ENCODE measurements around the gene ACVRL1. TPM values are rescaled to one million over a fixed set of nuclear protein-coding genes. Genes with fewer than 3 reads are reported as not detected.
A peak's percentile ranks its signal among the peaks of the same experiment; 100 is the strongest.

The ACVRL1 gene
- total and polyA plus RNA-seq, 9 of the 15 experiments (the other 6 are each of a cell fraction or from before 2014, with no cell fraction given): 0.07 to 1.4 (median 0.30) TPM

GRCh38 chr12:51970904-51971646 is 63.8 kb downstream of the ACVRL1 start (continued):
- TF ChIP-seq, protein P1, sequence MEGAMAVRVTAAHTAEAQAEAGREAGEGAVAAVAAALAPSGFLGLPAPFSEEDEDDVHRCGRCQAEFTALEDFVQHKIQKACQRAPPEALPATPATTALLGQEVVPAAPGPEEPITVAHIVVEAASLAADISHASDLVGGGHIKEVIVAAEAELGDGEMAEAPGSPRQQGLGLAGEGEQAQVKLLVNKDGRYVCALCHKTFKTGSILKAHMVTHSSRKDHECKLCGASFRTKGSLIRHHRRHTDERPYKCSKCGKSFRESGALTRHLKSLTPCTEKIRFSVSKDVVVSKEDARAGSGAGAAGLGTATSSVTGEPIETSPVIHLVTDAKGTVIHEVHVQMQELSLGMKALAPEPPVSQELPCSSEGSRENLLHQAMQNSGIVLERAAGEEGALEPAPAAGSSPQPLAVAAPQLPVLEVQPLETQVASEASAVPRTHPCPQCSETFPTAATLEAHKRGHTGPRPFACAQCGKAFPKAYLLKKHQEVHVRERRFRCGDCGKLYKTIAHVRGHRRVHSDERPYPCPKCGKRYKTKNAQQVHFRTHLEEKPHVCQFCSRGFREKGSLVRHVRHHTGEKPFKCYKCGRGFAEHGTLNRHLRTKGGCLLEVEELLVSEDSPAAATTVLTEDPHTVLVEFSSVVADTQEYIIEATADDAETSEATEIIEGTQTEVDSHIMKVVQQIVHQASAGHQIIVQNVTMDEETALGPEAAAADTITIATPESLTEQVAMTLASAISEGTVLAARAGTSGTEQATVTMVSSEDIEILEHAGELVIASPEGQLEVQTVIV (CRISPR knock-in tag; IDR thresholded peaks at IDR 0.05; ENCODE audit: borderline replicate concordance): no peak

GRCh38 chr12:51971679-51972421 is 64.5 kb downstream of the ACVRL1 start:
- Histone ChIP-seq H2AFZ (ENCODE audit: low read depth, low read length) (no peak overlapping the region), H3K27ac (ENCODE audit: extremely low read depth, low read depth, low read length) (no peak overlapping the region), H3K4me1 (replicated peaks in 1 of 2; ENCODE audit: control insufficient read depth in 2 of 2, insufficient read depth in 2 of 2, low read length in 2 of 2) (peaks cover 10 to 47% of the 10 kb centered on the region in 2 experiments; a peak in 4 of 5 replicates)
- TF ChIP-seq TAL1 (IDR thresholded peaks at IDR 0.05) (no peak), BHLHE40 (IDR thresholded peaks at IDR 0.05; ENCODE audit: low read length) (peak; percentile 14; the same call in 1 of the 2 replicates), RAD21 (CRISPR knock-in tag; conservative IDR thresholded peaks at IDR 0.05 in 1 of 2, IDR thresholded peaks at IDR 0.05 in 1 of 2) (no peak), ZNF395 (CRISPR knock-in tag; IDR thresholded peaks at IDR 0.05) (0 out of 2 replicates have a peak, but pooled peaks have one; percentile 10), TFE3 (CRISPR knock-in tag; IDR thresholded peaks at IDR 0.05) (peak; percentile 25), TGIF2 (CRISPR knock-in tag; IDR thresholded peaks at IDR 0.05) (no peak)

More at GRCh38 chr12:51971679-51972421, 64.5 kb downstream of the ACVRL1 start:
- 27% methylated on average over 4 of the region's 4 CpGs for WGBS (ENCODE audit: insufficient coverage, low coverage, missing lambda C conversion rate)
- in situ Hi-C loops (cut with MboI) (no loop called here), intact Hi-C loops (cut with micrococcal nuclease) (no loop called here)
- Histone ChIP-seq H3K36me3 (ENCODE audit: control insufficient read depth, insufficient read depth, low read length) (peaks cover 19% of the 10 kb centered on the region; the same call in 2 of the 3 replicates), H3K9me1 (ENCODE audit: control insufficient read depth, insufficient read depth, low read length) (peaks cover 5% of the 10 kb centered on the region), H3K9me3 (replicated peaks; ENCODE audit: control insufficient read depth, insufficient read depth, low read depth, low read length) (no peaks in the 10 kb centered on the region), H3K4me2 (ENCODE audit: insufficient read depth, low read length) (0 out of 2 replicates have a peak overlapping the region, but pooled peaks have one; percentile 55), H3K27me3 (ENCODE audit: control insufficient read depth in 2 of 2, insufficient read depth in 2 of 2, low read length in 2 of 2) (no peaks in the 10 kb centered on the region), H3K79me2 (ENCODE audit: control insufficient read depth, insufficient read depth, low read length) (peaks cover 24% of the 10 kb centered on the region; the same call in 2 of the 3 replicates), H4K20me1 (replicated peaks; ENCODE audit: control insufficient read depth, insufficient read depth, low read length) (peaks cover 36% of the 10 kb centered on the region), H3K4me3 (no peak overlapping the region), H3K9ac (ENCODE audit: insufficient read depth in 1 of 2, low read depth in 2 of 2, low read length in 2 of 2) (no peak overlapping the region)
- FAIRE-seq: no peak
- POLR2A ChIA-PET: interaction anchor here (0.5 to 1.1 kb wide), 3 partner anchors 12 to 93 kb away, joined by 3 to 4 read pairs (median 3); no protein-coding TSS in a partner anchor
- CTCF ChIA-PET (ENCODE audit: low intra/inter-chr PET ratio): no interaction called here
- DNase-seq (ENCODE audit: extremely low read depth in 1 of 4, low spot score in 3 of 4): no peak
- no TSS peak for BruUV-seq (replicated peaks)
- ATAC-seq: peak; percentile 7
